ENCODE measurements around the gene SDC4. TPM values are rescaled to one million over a fixed set of nuclear protein-coding genes. Genes with fewer than 3 reads are reported as not detected.

The SDC4 gene
- total and polyA plus RNA-seq, 2 experiments from 2014 or later, result 410 to 454 TPM

- Histone ChIP-seq H3F3A (ENCODE audit: insufficient read depth) (no peaks in the 10 kb centered on the region), H2AFZ (no peak overlapping the region), H3K27me3 (replicated peaks; ENCODE audit: insufficient read depth) (peaks cover 18% of the 10 kb centered on the region; the same call in 1 of the 2 replicates), H3K9ac (no peak overlapping the region), H3K4me3 (no peak overlapping the region), H3K9me2 (ENCODE audit: insufficient read depth) (no peaks in the 10 kb centered on the region), H3K4me1 (ENCODE audit: insufficient read depth) (peaks cover 7% of the 10 kb centered on the region; the same call in 1 of the 2 replicates), H3K79me2 (ENCODE audit: insufficient read depth) (no peaks in the 10 kb centered on the region), H3K4me2 (ENCODE audit: unreplicated experiment) (no peak overlapping the region), H3K36me3 (ENCODE audit: low read depth) (no peaks in the 10 kb centered on the region), H3K27ac (no peak overlapping the region), H4K20me1 (ENCODE audit: insufficient read depth) (no peaks in the 10 kb centered on the region), H3K9me3 (ENCODE audit: low read depth) (no peaks in the 10 kb centered on the region)
- no peak for DNase-seq
- 72 to 75% methylated on average over 4 of the region's 4 CpGs for WGBS, 2 experiments (ENCODE audit: low coverage in 1 of 2, low lambda C conversion rate in 2 of 2, missing lambda C conversion rate in 2 of 2)
- no peak for TF ChIP-seq EZH2phosphoT487 (IDR thresholded peaks at IDR 0.05; ENCODE audit: insufficient read depth, low read depth)
- TF ChIP-seq EZH2 (IDR thresholded peaks at IDR 0.05; ENCODE audit: insufficient read depth, poor library complexity, severe bottlenecking), result no peak
- in situ Hi-C loops (cut with MboI), result loop anchor here (25.0 kb wide), 1 partner anchor 251 kb away; no protein-coding TSS in a partner anchor
Observed at GRCh38 chr20:45288376-45288775, 59.8 kb downstream of the SDC4 start.

GRCh38 chr20:45283551-45284057 lies 64.6 kb downstream of the SDC4 start:
- 7 to 8% methylated on average over 4 of the region's 4 CpGs for WGBS, 2 experiments (ENCODE audit: low coverage in 1 of 2, low lambda C conversion rate in 2 of 2, missing lambda C conversion rate in 2 of 2)
- no peak for TF ChIP-seq EZH2 (IDR thresholded peaks at IDR 0.05; ENCODE audit: insufficient read depth, poor library complexity, severe bottlenecking)
- no peak for TF ChIP-seq EZH2phosphoT487 (IDR thresholded peaks at IDR 0.05; ENCODE audit: insufficient read depth, low read depth)
- Histone ChIP-seq H3F3A (ENCODE audit: insufficient read depth) (no peaks in the 10 kb centered on the region), H2AFZ (no peak overlapping the region), H3K27ac (no peak overlapping the region), H3K79me2 (ENCODE audit: insufficient read depth) (no peaks in the 10 kb centered on the region), H3K4me3 (no peak overlapping the region), H3K27me3 (replicated peaks; ENCODE audit: insufficient read depth) (peaks cover 21% of the 10 kb centered on the region; the same call in 1 of the 2 replicates), H3K9me3 (ENCODE audit: low read depth) (no peaks in the 10 kb centered on the region), H4K20me1 (ENCODE audit: insufficient read depth) (no peaks in the 10 kb centered on the region), H3K36me3 (ENCODE audit: low read depth) (no peaks in the 10 kb centered on the region), H3K9ac (no peak overlapping the region), H3K4me1 (ENCODE audit: insufficient read depth) (peaks cover 9% of the 10 kb centered on the region; the same call in 1 of the 2 replicates), H3K9me2 (ENCODE audit: insufficient read depth) (no peaks in the 10 kb centered on the region), H3K4me2 (ENCODE audit: unreplicated experiment) (no peak overlapping the region)
- peak; percentile 61 for DNase-seq
- in situ Hi-C loops (cut with MboI), result loop anchor here (25.0 kb wide), 1 partner anchor 246 kb away; no protein-coding TSS in a partner anchor

GRCh38 chr20:45282700-45283550 lies 65.3 kb downstream of the SDC4 start:
- Histone ChIP-seq H3K9me2 (ENCODE audit: insufficient read depth) (no peaks in the 10 kb centered on the region), H3K9ac (no peak overlapping the region), H3K4me1 (ENCODE audit: insufficient read depth) (peaks cover 9% of the 10 kb centered on the region; the same call in 1 of the 2 replicates), H3K4me2 (ENCODE audit: unreplicated experiment) (no peak overlapping the region), H2AFZ (no peak overlapping the region), H3K36me3 (ENCODE audit: low read depth) (no peaks in the 10 kb centered on the region), H3K9me3 (ENCODE audit: low read depth) (no peaks in the 10 kb centered on the region), H3K27me3 (replicated peaks; ENCODE audit: insufficient read depth) (peaks cover 23% of the 10 kb centered on the region; the same call in 1 of the 2 replicates), H3K27ac (no peak overlapping the region), H3F3A (ENCODE audit: insufficient read depth) (no peaks in the 10 kb centered on the region), H3K4me3 (no peak overlapping the region), H3K79me2 (ENCODE audit: insufficient read depth) (no peaks in the 10 kb centered on the region), H4K20me1 (ENCODE audit: insufficient read depth) (no peaks in the 10 kb centered on the region)
- WGBS, 2 experiments (ENCODE audit: low coverage in 1 of 2, low lambda C conversion rate in 2 of 2, missing lambda C conversion rate in 2 of 2), result 33 to 39% methylated on average over 7 of the region's 7 CpGs
- DNase-seq, result peak; percentile 40
- in situ Hi-C loops (cut with MboI), result loop anchor here (25.0 kb wide), 1 partner anchor 246 kb away; no protein-coding TSS in a partner anchor
- TF ChIP-seq EZH2phosphoT487 (IDR thresholded peaks at IDR 0.05; ENCODE audit: insufficient read depth, low read depth) (no peak), EZH2 (IDR thresholded peaks at IDR 0.05; ENCODE audit: insufficient read depth, poor library complexity, severe bottlenecking) (no peak)

GRCh38 chr20:45279992-45280391 lies 68.2 kb downstream of the SDC4 start:
- no peaks in the 10 kb centered on the region for H3K9me2 ChIP-seq (ENCODE audit: insufficient read depth)
- peaks cover 9% of the 10 kb centered on the region; the same call in 1 of the 2 replicates for H3K4me1 ChIP-seq (ENCODE audit: insufficient read depth)

More at GRCh38 chr20:45279992-45280391, 68.2 kb downstream of the SDC4 start:
- Histone ChIP-seq H3K27ac (no peak overlapping the region), H2AFZ (no peak overlapping the region), H4K20me1 (ENCODE audit: insufficient read depth) (no peaks in the 10 kb centered on the region), H3K9ac (no peak overlapping the region), H3K36me3 (ENCODE audit: low read depth) (no peaks in the 10 kb centered on the region), H3K27me3 (replicated peaks; ENCODE audit: insufficient read depth) (peaks cover 22% of the 10 kb centered on the region; the same call in 1 of the 2 replicates), H3K9me3 (ENCODE audit: low read depth) (no peaks in the 10 kb centered on the region), H3K4me2 (ENCODE audit: unreplicated experiment) (no peak overlapping the region), H3K4me3 (no peak overlapping the region), H3K79me2 (ENCODE audit: insufficient read depth) (no peaks in the 10 kb centered on the region), H3F3A (ENCODE audit: insufficient read depth) (no peaks in the 10 kb centered on the region)
- no peak for DNase-seq
- WGBS, 2 experiments (ENCODE audit: low coverage in 1 of 2, low lambda C conversion rate in 2 of 2, missing lambda C conversion rate in 2 of 2), result 10 to 11% methylated on average over 1 of the region's 1 CpG
- in situ Hi-C loops (cut with MboI), result loop anchor here (25.0 kb wide), 1 partner anchor 243 kb away; no protein-coding TSS in a partner anchor
- TF ChIP-seq EZH2phosphoT487 (IDR thresholded peaks at IDR 0.05; ENCODE audit: insufficient read depth, low read depth) (no peak), EZH2 (IDR thresholded peaks at IDR 0.05; ENCODE audit: insufficient read depth, poor library complexity, severe bottlenecking) (no peak)
